GM12874 (cell line): Measurements from ENCODE around the gene MMD2.

Source experiments
- TF ChIP-seq, protein P1 (sequence below): IDR thresholded peaks from 2 replicates; pipeline ENCODE4 v1.5.1; 2011; ENCODE audit warnings: low read depth, mild to moderate bottlenecking, control low read depth, low read length, moderate library complexity; ENCODE audit not compliant: insufficient read depth

Gene MMD2

GRCh38 chr7:4878336-4879335, 80.4 kb downstream of the MMD2 start:
- TF ChIP-seq, protein P1, sequence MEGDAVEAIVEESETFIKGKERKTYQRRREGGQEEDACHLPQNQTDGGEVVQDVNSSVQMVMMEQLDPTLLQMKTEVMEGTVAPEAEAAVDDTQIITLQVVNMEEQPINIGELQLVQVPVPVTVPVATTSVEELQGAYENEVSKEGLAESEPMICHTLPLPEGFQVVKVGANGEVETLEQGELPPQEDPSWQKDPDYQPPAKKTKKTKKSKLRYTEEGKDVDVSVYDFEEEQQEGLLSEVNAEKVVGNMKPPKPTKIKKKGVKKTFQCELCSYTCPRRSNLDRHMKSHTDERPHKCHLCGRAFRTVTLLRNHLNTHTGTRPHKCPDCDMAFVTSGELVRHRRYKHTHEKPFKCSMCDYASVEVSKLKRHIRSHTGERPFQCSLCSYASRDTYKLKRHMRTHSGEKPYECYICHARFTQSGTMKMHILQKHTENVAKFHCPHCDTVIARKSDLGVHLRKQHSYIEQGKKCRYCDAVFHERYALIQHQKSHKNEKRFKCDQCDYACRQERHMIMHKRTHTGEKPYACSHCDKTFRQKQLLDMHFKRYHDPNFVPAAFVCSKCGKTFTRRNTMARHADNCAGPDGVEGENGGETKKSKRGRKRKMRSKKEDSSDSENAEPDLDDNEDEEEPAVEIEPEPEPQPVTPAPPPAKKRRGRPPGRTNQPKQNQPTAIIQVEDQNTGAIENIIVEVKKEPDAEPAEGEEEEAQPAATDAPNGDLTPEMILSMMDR: no peak

DNA sequence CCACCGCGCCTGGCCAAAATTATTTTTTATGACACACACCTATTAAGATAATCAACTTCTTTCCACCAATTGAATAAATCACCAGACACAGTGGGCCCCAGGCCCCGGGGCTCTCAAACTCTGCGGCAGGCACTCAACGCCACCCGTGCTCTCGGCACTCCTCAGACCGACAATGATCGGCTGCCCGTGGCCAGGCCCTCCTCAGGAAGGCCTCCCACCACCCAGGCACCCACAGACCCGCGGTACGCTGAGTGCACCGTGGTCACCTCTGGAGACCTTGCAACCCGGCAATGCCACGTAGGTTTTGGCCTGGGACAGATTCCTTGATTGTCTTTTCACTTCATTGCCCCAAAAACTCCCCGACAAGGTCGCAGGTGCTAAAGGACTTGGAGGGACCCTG, 82.4 kb downstream of the MMD2 start:
- TF ChIP-seq, protein P1: no peak

DNA sequence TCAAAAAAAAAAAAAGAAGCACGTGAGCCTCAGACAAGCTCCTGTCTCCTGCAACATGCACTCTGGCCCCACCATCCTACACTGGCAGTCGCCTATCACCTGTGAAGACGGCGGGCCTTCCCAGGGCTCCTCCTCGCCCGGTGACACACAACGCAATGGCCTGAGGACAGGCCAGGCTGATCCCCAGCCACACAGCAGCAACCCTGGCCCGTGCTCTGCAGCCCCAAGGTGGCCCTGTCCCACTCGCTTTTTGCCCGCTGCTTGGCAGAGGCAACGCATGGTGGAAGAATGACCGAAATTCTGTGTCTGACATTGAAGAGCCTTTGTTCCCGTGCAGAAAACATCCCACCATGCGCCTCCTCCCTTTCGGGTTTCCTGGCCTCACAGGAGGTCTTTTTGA, 83.6 kb downstream of the MMD2 start:
- TF ChIP-seq, protein P1: no peak

GRCh38 chr7:4873071-4873944, 85.7 kb downstream of the MMD2 start:
- TF ChIP-seq, protein P1: no peak

DNA sequence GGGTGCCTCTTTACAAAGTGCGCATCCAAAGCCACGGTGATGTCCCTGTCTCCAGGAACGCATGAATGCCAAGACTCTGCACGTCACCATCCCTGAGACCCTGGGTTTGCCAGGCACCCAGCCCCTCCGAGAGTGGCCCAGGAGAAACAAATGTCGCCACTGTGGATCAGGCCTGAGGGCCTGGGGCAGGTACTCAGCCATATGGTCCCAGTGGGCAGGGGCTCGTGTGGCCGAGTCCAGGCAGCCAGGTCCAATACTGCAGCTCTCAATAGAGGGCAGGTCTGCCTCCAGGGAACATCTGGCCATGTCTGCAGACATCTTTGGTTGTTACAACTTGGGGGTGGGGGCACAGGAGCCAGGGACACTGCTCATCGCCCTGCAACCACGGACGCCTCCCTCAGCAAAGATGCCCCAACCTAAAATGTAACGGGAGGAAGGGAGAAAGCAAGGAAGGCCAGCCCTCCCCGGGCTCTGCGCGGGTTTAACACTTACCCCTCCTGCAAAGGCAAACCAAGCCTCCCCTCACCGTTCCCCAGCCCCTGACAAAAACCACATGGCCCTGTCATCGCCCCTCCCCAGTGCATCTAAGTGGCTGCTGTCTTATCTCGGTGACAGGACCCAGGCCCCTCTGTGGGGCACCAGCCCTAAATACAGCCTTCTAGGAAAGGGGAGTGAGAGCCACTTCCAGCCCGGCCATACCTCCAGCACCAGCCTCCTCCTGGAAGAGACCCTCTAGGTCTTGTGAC, 86.9 kb downstream of the MMD2 start:
- TF ChIP-seq, protein P1: no peak

DNA sequence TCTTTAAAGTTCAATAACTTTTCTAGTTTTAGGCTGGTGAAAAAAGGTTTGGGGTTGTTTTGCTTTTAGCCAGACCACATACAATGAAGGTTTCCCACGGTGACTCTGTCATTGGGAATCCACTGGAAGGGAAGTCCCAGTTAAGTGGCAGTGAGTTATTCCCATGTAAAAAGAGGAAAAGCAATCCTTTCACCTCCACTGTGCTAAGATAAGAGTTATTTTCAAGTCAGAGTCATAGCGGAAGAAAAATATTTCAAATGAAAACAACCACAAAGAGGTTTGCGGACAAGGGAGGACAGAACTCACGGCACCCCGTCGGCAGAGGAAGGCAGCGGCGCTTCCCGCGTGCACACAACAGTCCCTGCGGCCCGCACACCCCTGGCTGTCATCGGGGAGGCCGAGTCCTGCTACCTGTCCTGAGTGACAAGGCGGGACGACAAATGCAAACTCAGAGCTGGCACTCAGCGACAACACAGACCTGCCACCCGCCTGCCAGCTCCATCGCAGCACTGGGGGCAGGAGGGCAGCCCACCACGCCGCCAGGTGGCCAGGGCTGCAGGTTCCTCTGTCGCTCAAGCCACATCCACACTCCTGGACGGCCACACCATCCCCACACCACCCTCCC, 87.8 kb downstream of the MMD2 start:
- TF ChIP-seq, protein P1: no peak
